HG03521 (cell line): Measurements from ENCODE around the gene BEST2.
"Not testable (repeated sequence)": the region's sequence is repeated elsewhere in the genome, so short reads cannot be mapped to it uniquely, and the experiment has no call there.

Source experiments
- ATAC-seq: cut with Tn5 transposase; IDR thresholded peaks from one replicate; pipeline ENCODE4 v1.9.1; 2021; ENCODE audit warnings: mild to moderate bottlenecking, moderate library complexity; ENCODE audit not compliant: unreplicated experiment

BEST2 gene

GRCh38 chr19:12751635-12752034 lies at the start of gene BEST2:
BEST2 (plus strand) TSS chr19:12751791; CDS start chr19:12752593, 802 bp downstream.
- no peak for ATAC-seq

GRCh38 chr19:12703046-12703445 lies 48.5 kb upstream of the BEST2 start:
- ATAC-seq = no peak

GRCh38 chr19:12705169-12705568 lies 46.4 kb upstream of the BEST2 start:
- no peak for ATAC-seq

GRCh38 chr19:12705654-12706331 lies 45.8 kb upstream of the BEST2 start:
- no peak for ATAC-seq

GRCh38 chr19:12706332-12706718 lies 45.3 kb upstream of the BEST2 start:
- no peak for ATAC-seq

GRCh38 chr19:12708641-12709040 lies 43.0 kb upstream of the BEST2 start:
- ATAC-seq = no peak

- no peak for ATAC-seq
Observed at GRCh38 chr19:12711187-12711586, 40.4 kb upstream of the BEST2 start.

- ATAC-seq = not testable (repeated sequence)
Observed at GRCh38 chr19:12712077-12712476, 39.5 kb upstream of the BEST2 start.

- ATAC-seq = not testable (repeated sequence)
Observed at GRCh38 chr19:12713304-12713703, 38.3 kb upstream of the BEST2 start.

- ATAC-seq = no peak
Observed at GRCh38 chr19:12715102-12715501, 36.5 kb upstream of the BEST2 start.

- no peak for ATAC-seq
Observed at GRCh38 chr19:12715929-12716328, 35.7 kb upstream of the BEST2 start.

- no peak for ATAC-seq
Observed at GRCh38 chr19:12720296-12720695, 31.3 kb upstream of the BEST2 start.

- no peak for ATAC-seq
Observed at GRCh38 chr19:12720851-12721655, 30.5 kb upstream of the BEST2 start.

- peak; percentile 11 for ATAC-seq
Observed at GRCh38 chr19:12721656-12722565, 29.7 kb upstream of the BEST2 start.

GRCh38 chr19:12722566-12723380 lies 28.8 kb upstream of the BEST2 start:
- ATAC-seq = peak; percentile 82

- ATAC-seq = no peak
Observed at GRCh38 chr19:12723381-12723640, 28.3 kb upstream of the BEST2 start.

- ATAC-seq = no peak
Observed at GRCh38 chr19:12723641-12724426, 27.8 kb upstream of the BEST2 start, which contains the start of gene TNPO2. TNPO2 (minus strand) TSS chr19:12723932; CDS start chr19:12720977, 2,955 bp downstream.

- not testable (repeated sequence) for ATAC-seq
Observed at GRCh38 chr19:12725612-12726011, 26.0 kb upstream of the BEST2 start.

GRCh38 chr19:12726988-12727316 lies 24.6 kb upstream of the BEST2 start:
- no peak for ATAC-seq
